K562 (cell line): ENCODE measurements around the gene PLA2G12B. TPM values are rescaled to one million over a fixed set of nuclear protein-coding genes. Genes with fewer than 3 reads are reported as not detected.

Source experiments
- ATAC-seq: fragments of 200-7000 bp; cut with Tn5 transposase; 3 replicates; pipeline ENCODE4 v1.9.1; 2020; ENCODE audit warnings: moderate library complexity
- BruUV-seq: library from RNA; stranded (reverse); fragments of 400-500 nt; replicated peaks from 2 replicates; lab custom pipeline; 2021; lab: Mats Ljungman, UMichigan
- CTCF ChIA-PET: fragments of 300-600 bp; formaldehyde crosslinking; extraction: SDS; loops from one replicate; lab custom pipeline; 2021; ENCODE audit warnings: low intra/inter-chr PET ratio; lab: Yijun Ruan, JAX
- POLR2A ChIA-PET: fragments of 300-600, 350-650 bp; sonication (Branson Sonifier 250); formaldehyde crosslinking; extraction: SDS; loops from one replicate; lab custom pipeline; 2021; ENCODE audit warnings: antibody characterized with exemption, inconsistent platforms; lab: Yijun Ruan, JAX
- DNase-seq, 4 experiments: peaks; one replicate each; pipeline versions ENCODE4 v3.0.0 to v3.0.0-alpha.2; 2011 to 2018; ENCODE audit warnings: low spot score in 3 of 4, mixed read lengths in 3 of 4; ENCODE audit errors: extremely low read depth in 1 of 4
- FAIRE-seq: peaks from 2 replicates; lab custom pipeline; 2011; peaks lifted over from hg19 to GRCh38; lab: Jason Lieb, UNC
- H2AFZ ChIP-seq: 2 replicates; pipeline ENCODE4 v1.6.0; 2011; ENCODE audit warnings: low read depth, low read length, control low read depth, inconsistent platforms
- H3K27ac ChIP-seq: fragments of 200-600 bp; 3 replicates; pipeline ENCODE4 v1.8.0; 2011; ENCODE audit warnings: low read depth, mild to moderate bottlenecking, control low read depth, inconsistent platforms, low read length, moderate library complexity, mixed read lengths; ENCODE audit errors: extremely low read depth
- H3K27me3 ChIP-seq, 2 experiments: fragments of 300-600 bp in 1 of 2; 2 replicates in 1 of 2; 3 replicates in 1 of 2; pipeline versions ENCODE4 v1.6.0 to v1.8.0; 2011; ENCODE audit warnings: inconsistent platforms in 2 of 2, low read length in 2 of 2, mild to moderate bottlenecking in 1 of 2, mixed read lengths in 1 of 2, moderate library complexity in 1 of 2; ENCODE audit not compliant: control insufficient read depth in 2 of 2, insufficient read depth in 2 of 2
- H3K36me3 ChIP-seq: fragments of 300-600 bp; 3 replicates; pipeline ENCODE4 v1.8.0; 2011; ENCODE audit warnings: mild to moderate bottlenecking, low read length, inconsistent platforms; ENCODE audit not compliant: control insufficient read depth, insufficient read depth
- H3K4me1 ChIP-seq, 2 experiments: fragments of 200-600 bp in 1 of 2; replicated peaks in 1 of 2; 2 replicates in 1 of 2; 3 replicates in 1 of 2; pipeline versions ENCODE4 v1.5.1 to v1.8.0; 2011; ENCODE audit warnings: inconsistent platforms in 2 of 2, low read length in 2 of 2, mild to moderate bottlenecking in 1 of 2, mixed read lengths in 1 of 2, moderate library complexity in 1 of 2; ENCODE audit not compliant: control insufficient read depth in 2 of 2, insufficient read depth in 2 of 2
- H3K4me2 ChIP-seq: 2 replicates; pipeline ENCODE4 v1.6.1; 2011; ENCODE audit warnings: low read length, control low read depth, inconsistent platforms, mixed read lengths; ENCODE audit not compliant: insufficient read depth
- H3K4me3 ChIP-seq: fragments of 200-600 bp; sonication (generic), shearing (Covaris generic); 2 replicates; pipeline ENCODE4 v1.5.1; 2016; ENCODE audit warnings: control low read depth, inconsistent platforms
- H3K79me2 ChIP-seq: fragments of 200-600 bp; 3 replicates; pipeline ENCODE4 v1.8.0; 2011; ENCODE audit warnings: low read length, inconsistent platforms; ENCODE audit not compliant: control insufficient read depth, insufficient read depth
- H3K9ac ChIP-seq, 2 experiments: 2 replicates each; pipeline versions ENCODE4 v1.6.0 to v1.6.1; 2011; ENCODE audit warnings: low read depth in 2 of 2, low read length in 2 of 2, control low read depth in 1 of 2, inconsistent platforms in 1 of 2, mild to moderate bottlenecking in 1 of 2, mixed read lengths in 1 of 2; ENCODE audit not compliant: insufficient read depth in 1 of 2
- H3K9me1 ChIP-seq: one replicate; pipeline ENCODE4 v1.6.0; 2011; ENCODE audit warnings: inconsistent platforms, mild to moderate bottlenecking, low read length, moderate library complexity; ENCODE audit not compliant: control insufficient read depth, insufficient read depth
- H3K9me3 ChIP-seq: replicated peaks from 2 replicates; pipeline ENCODE4 v1.5.1; 2011; ENCODE audit warnings: low read depth, low read length, inconsistent platforms; ENCODE audit not compliant: control insufficient read depth, insufficient read depth
- H4K20me1 ChIP-seq: replicated peaks from 2 replicates; pipeline ENCODE4 v1.6.1; 2011; ENCODE audit warnings: low read length, inconsistent platforms, mixed read lengths; ENCODE audit not compliant: control insufficient read depth, insufficient read depth
- CBX1 ChIP-seq: sonication (generic); IDR thresholded peaks from 2 replicates; pipeline ENCODE4 v1.6.1; 2016; ENCODE audit warnings: antibody characterized with exemption, low read depth, mild to moderate bottlenecking
- ESRRA ChIP-seq: fragments of 450-650 bp; IDR thresholded peaks from 2 replicates; pipeline ENCODE4 v1.6.1; 2014; ENCODE audit warnings: low read depth, mild to moderate bottlenecking, moderate library complexity, borderline replicate concordance
- HSF4 ChIP-seq: fragments of 250-450 bp; sonication (Bioruptor Pico); IDR thresholded peaks from 2 replicates; pipeline ENCODE4 v2.1.2; 2022; ENCODE audit warnings: mild to moderate bottlenecking, moderate library complexity, borderline replicate concordance
- NR2F6 ChIP-seq: fragments of 450-650 bp; formaldehyde crosslinking; IDR thresholded peaks from 2 replicates; pipeline ENCODE4 v1.4.0; 2020; ENCODE audit warnings: mild to moderate bottlenecking
- U2AF1 ChIP-seq: fragments of 200-400 bp; formaldehyde crosslinking; optimal IDR thresholded peaks from 2 replicates; pipeline ENCODE3; 2017; ENCODE audit warnings: mild to moderate bottlenecking, low read depth, low read length, moderate library complexity
- WHSC1 ChIP-seq: IDR thresholded peaks from one replicate; pipeline ENCODE4 v1.6.1; 2012; ENCODE audit warnings: low read length, control low read depth, inconsistent platforms
- ZEB2 ChIP-seq: fragments of 450-650 bp; IDR thresholded peaks from 2 replicates; pipeline ENCODE4 v1.6.1; 2016
- ZNF121 ChIP-seq: sonication (generic); formaldehyde crosslinking; conservative IDR thresholded peaks from 2 replicates; pipeline ENCODE4 v1.8.0; 2022; ENCODE audit warnings: missing genetic modification reagents
- ZNF57 ChIP-seq: fragments of 450-650 bp; formaldehyde crosslinking; IDR thresholded peaks from 2 replicates; pipeline ENCODE4 v1.4.0; 2020; ENCODE audit warnings: mild to moderate bottlenecking, moderate library complexity
- WGBS: fragments of 100-300 bp; shearing (Covaris generic); methylation state at CpG from one replicate; pipeline ENCODE4 v1.1.6; 2016; ENCODE audit warnings: low coverage, mixed read lengths; ENCODE audit not compliant: insufficient coverage; ENCODE audit errors: missing lambda C conversion rate; 5-methylcytosine and 5-hydroxymethylcytosine counted together
- in situ Hi-C: fragments of 300-500 bp; cut with MboI; formaldehyde crosslinking; loops from 4 replicates; pipeline ENCODE4 v1.15.0; 2018; ENCODE audit warnings: inconsistent platforms, mixed read lengths
- intact Hi-C: fragments of 100-400 bp; cut with micrococcal nuclease; formaldehyde crosslinking; loops from 2 replicates; pipeline ENCODE4 v1.14.2; 2022
- polyA plus RNA-seq, 8 experiments: library from polyadenylated mRNA; depleted of rRNA in 4 of 8; stranded (reverse) in 5 of 8; unstranded in 3 of 8; fragments of >200 nt; fragmentation: Nextera tagmentation in 2 of 8; fragmentation: Illumina TruSeq in 1 of 8; extraction: Ambion mirVana in 2 of 8; extraction: Trizol in 1 of 8; gene quantifications; 2 replicates each; pipeline versions ENCODE4 v1.2.1 to v1.2.3, GENCODE V29; 2011 to 2014; ENCODE audit warnings: inconsistent platforms in 1 of 8, missing spikeins in 1 of 8
- total RNA-seq, 7 experiments: library from RNA; depleted of rRNA in 6 of 7; stranded (reverse); fragments of >200 nt in 6 of 7; fragmentation: Illumina TruSeq in 2 of 7; extraction: Trizol in 2 of 7; gene quantifications; 2 replicates each; pipeline versions ENCODE4 v1.2.1 to v1.2.3, GENCODE V29; 2011 to 2021; ENCODE audit warnings: low replicate concordance in 1 of 7
- TF ChIP-seq, protein P1 (sequence below): sonication (generic); formaldehyde crosslinking; IDR thresholded peaks from 2 replicates; pipeline ENCODE4 v1.5.0; 2020; ENCODE audit warnings: missing genetic modification reagents
- TF ChIP-seq, protein P2 (sequence below): fragments of 450-650 bp; IDR thresholded peaks from 2 replicates; pipeline ENCODE4 v1.6.1; 2017; ENCODE audit warnings: mild to moderate bottlenecking, moderate library complexity
- TF ChIP-seq, protein P3 (sequence below): IDR thresholded peaks from 2 replicates; pipeline ENCODE4 v1.6.1; 2016; ENCODE audit warnings: missing genetic modification characterization, missing compliant biosample characterization

PLA2G12B gene
- total and polyA plus RNA-seq, 9 of the 15 experiments (the other 6 are each of a cell fraction or from before 2014, with no cell fraction given): not detected

DNA sequence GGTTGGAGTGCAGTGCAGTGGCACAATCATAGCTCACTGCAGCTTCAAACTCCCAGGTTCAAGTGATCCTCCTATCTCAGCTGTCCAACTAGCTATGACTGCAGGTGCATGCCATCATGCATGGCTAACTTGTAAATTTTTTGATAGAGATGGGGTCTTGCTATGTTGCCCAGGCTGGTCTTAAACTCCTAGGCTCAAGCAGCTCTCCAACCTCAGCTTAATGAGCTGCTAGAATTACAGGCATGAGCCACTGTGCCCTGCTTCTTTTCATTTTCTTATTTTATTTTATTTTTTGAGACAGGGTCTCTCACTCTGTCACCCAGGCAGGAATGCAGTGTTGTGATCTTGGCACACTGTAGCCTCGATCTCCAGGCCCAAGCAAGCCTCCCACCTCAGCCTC is 7.6 kb downstream of the PLA2G12B start:
- 0% methylated on average over 1 of the region's 1 CpG for WGBS
- no TSS peak for BruUV-seq
- POLR2A ChIA-PET: interaction anchor here (0.5 to 1.2 kb wide), 3 partner anchors 9 to 153 kb away, joined by 3 read pairs; no protein-coding TSS in a partner anchor
- FAIRE-seq (no peak), DNase-seq (no peak), ATAC-seq (no peak)
- H3K4me3 ChIP-seq: no peak overlapping the region
- intact Hi-C loops (no loop called here), in situ Hi-C loops (no loop called here)
- H3K79me2 ChIP-seq: no peaks in the 10 kb centered on the region
- H3K27ac ChIP-seq: no peak overlapping the region
- TF ChIP-seq WHSC1: no peak
- peak; percentile 63 for TF ChIP-seq ZNF121 (CRISPR knock-in tag)
- H2AFZ ChIP-seq: no peak overlapping the region
- H3K9me1 ChIP-seq: no peaks in the 10 kb centered on the region
- CTCF ChIA-PET: no interaction called here
- no peaks in the 10 kb centered on the region; a peak in 1 of 5 replicates for H3K4me1 ChIP-seq
- no peaks in the 10 kb centered on the region; a peak in 2 of 5 replicates for H3K27me3 ChIP-seq
- no peak overlapping the region for H3K4me2 ChIP-seq
- H4K20me1 ChIP-seq: no peaks in the 10 kb centered on the region
- no peaks in the 10 kb centered on the region for H3K36me3 ChIP-seq
- no peaks in the 10 kb centered on the region for H3K9me3 ChIP-seq
- H3K9ac ChIP-seq: no peak overlapping the region

DNA sequence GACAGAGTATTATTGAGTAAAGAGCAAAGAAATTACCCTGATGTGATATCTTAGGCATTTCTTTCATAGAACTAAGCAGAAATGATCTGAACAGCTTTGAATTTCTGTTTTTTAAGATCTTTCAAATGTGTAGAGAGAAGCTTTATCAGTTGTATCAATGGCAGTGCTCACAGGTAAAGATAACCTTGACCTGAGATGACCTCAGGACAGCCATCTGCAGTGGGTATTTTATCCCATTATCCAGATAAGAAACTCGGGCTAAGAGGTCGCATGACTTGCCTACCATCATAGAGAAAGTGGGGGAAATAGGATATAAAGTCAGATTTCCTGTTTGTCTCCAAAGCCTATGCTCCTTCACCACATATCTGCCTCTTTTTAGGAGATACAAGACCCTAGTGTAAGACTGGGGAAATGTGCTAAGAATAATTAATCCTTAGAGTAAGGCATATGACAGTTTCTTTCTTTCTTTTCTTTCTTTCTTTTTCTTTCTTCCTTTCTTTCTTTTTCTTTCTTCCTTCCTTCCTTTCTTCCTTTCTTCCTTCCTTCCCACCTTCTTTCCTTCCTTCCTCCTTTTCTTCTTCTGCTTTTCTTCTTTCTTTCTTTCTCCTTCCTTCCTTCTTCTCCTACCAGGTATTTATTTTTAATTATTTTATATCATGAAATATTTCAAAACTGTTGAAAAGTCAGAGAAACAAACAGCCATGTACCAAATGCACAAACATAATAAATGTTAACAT is 10.9 kb downstream of the PLA2G12B start:
- DNase-seq: no peak
- Histone ChIP-seq H3K9ac (no peak overlapping the region), H3K27me3 (no peaks in the 10 kb centered on the region; a peak in 2 of 5 replicates), H4K20me1 (no peaks in the 10 kb centered on the region), H3K79me2 (no peaks in the 10 kb centered on the region), H3K9me1 (no peaks in the 10 kb centered on the region), H3K36me3 (no peaks in the 10 kb centered on the region), H2AFZ (no peak overlapping the region), H3K27ac (no peak overlapping the region), H3K9me3 (no peaks in the 10 kb centered on the region), H3K4me3 (no peak overlapping the region), H3K4me1 (peaks cover 0 to 8% of the 10 kb centered on the region in 2 experiments; a peak in 4 of 5 replicates), H3K4me2 (no peak overlapping the region)
- BruUV-seq: no TSS peak
- CTCF ChIA-PET: interaction anchor here (0.6 kb wide), 1 partner anchor 24 kb away, joined by 3 read pairs; no protein-coding TSS in a partner anchor
- FAIRE-seq: no peak
- POLR2A ChIA-PET: no interaction called here
- 0% methylated on average over 2 of the region's 2 CpGs for WGBS
- in situ Hi-C loops (no loop called here), intact Hi-C loops (no loop called here)
- no peak for ATAC-seq
- TF ChIP-seq NR2F6 (CRISPR knock-in tag): no peak
- TF ChIP-seq CBX1: no peak
- TF ChIP-seq ESRRA: peak; percentile 77
- TF ChIP-seq, protein P1, sequence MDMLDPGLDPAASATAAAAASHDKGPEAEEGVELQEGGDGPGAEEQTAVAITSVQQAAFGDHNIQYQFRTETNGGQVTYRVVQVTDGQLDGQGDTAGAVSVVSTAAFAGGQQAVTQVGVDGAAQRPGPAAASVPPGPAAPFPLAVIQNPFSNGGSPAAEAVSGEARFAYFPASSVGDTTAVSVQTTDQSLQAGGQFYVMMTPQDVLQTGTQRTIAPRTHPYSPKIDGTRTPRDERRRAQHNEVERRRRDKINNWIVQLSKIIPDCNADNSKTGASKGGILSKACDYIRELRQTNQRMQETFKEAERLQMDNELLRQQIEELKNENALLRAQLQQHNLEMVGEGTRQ (CRISPR knock-in tag): no peak
- TF ChIP-seq ZNF57: no peak
- TF ChIP-seq, protein P2, sequence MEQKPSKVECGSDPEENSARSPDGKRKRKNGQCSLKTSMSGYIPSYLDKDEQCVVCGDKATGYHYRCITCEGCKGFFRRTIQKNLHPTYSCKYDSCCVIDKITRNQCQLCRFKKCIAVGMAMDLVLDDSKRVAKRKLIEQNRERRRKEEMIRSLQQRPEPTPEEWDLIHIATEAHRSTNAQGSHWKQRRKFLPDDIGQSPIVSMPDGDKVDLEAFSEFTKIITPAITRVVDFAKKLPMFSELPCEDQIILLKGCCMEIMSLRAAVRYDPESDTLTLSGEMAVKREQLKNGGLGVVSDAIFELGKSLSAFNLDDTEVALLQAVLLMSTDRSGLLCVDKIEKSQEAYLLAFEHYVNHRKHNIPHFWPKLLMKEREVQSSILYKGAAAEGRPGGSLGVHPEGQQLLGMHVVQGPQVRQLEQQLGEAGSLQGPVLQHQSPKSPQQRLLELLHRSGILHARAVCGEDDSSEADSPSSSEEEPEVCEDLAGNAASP: 0 out of 2 replicates have a peak, but pooled peaks have one; percentile 34
- TF ChIP-seq ZEB2: 0 out of 2 replicates have a peak, but pooled peaks have one; percentile 40
- TF ChIP-seq HSF4 (CRISPR knock-in tag): no peak
- TF ChIP-seq, protein P3, sequence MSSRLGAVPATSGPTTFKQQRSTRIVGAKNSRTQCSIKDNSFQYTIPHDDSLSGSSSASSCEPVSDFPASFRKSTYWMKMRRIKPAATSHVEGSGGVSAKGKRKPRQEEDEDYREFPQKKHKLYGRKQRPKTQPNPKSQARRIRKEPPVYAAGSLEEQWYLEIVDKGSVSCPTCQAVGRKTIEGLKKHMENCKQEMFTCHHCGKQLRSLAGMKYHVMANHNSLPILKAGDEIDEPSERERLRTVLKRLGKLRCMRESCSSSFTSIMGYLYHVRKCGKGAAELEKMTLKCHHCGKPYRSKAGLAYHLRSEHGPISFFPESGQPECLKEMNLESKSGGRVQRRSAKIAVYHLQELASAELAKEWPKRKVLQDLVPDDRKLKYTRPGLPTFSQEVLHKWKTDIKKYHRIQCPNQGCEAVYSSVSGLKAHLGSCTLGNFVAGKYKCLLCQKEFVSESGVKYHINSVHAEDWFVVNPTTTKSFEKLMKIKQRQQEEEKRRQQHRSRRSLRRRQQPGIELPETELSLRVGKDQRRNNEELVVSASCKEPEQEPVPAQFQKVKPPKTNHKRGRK: peak; percentile 99
- TF ChIP-seq U2AF1: peak; percentile 71
